Measurements from ENCODE around the gene TCF7L1.
"Not testable (repeated sequence)": the region's sequence is repeated elsewhere in the genome, so short reads cannot be mapped to it uniquely, and the experiment has no call there.

DNA sequence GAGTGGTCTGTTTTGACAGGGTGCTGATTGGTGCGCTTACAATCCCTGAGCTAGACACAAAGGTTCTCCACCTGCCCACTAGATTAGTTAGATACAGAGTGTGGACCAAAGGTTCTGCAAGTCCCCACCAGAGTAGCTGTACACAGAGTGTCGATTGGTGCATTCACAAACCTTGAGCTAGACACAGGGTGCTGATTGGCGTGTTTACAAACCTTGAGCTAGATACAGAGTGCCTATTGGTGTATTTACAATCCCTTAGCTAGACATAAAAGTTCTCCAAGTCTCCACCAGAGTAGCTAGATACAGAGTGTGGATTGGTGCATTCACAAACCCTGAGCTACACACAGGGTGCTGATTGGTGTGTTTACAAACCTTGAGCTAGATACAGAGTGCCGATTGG, 200.7 kb downstream of the TCF7L1 start:
- TF ChIP-seq POLR2A (IDR thresholded peaks at IDR 0.05; ENCODE audit: low read depth, low read length); MYC (IDR thresholded peaks at IDR 0.05; ENCODE audit: low read depth, low read length); POLR2AphosphoS5 (IDR thresholded peaks at IDR 0.05; ENCODE audit: insufficient read depth, low read depth, low read length): not testable (repeated sequence)
- TF ChIP-seq, protein P1, sequence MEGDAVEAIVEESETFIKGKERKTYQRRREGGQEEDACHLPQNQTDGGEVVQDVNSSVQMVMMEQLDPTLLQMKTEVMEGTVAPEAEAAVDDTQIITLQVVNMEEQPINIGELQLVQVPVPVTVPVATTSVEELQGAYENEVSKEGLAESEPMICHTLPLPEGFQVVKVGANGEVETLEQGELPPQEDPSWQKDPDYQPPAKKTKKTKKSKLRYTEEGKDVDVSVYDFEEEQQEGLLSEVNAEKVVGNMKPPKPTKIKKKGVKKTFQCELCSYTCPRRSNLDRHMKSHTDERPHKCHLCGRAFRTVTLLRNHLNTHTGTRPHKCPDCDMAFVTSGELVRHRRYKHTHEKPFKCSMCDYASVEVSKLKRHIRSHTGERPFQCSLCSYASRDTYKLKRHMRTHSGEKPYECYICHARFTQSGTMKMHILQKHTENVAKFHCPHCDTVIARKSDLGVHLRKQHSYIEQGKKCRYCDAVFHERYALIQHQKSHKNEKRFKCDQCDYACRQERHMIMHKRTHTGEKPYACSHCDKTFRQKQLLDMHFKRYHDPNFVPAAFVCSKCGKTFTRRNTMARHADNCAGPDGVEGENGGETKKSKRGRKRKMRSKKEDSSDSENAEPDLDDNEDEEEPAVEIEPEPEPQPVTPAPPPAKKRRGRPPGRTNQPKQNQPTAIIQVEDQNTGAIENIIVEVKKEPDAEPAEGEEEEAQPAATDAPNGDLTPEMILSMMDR (IDR thresholded peaks at IDR 0.05; ENCODE audit: extremely low read depth in 1 of 2, insufficient read depth in 1 of 2, low read depth in 1 of 2, low read length in 2 of 2), result not testable (repeated sequence)

Measured in endothelial cell of umbilical vein (primary cell).